ENCODE data around the gene DUSP1. TPM values are rescaled to one million over a fixed set of nuclear protein-coding genes. Genes with fewer than 3 reads are reported as not detected.
A peak's percentile ranks its signal among the peaks of the same experiment; 100 is the strongest.

The DUSP1 gene
- total and polyA plus RNA-seq, 2 of the 13 experiments (the other 11 are each of a cell fraction or from before 2014, with no cell fraction given) = 27.1 to 55.5 TPM

DNA sequence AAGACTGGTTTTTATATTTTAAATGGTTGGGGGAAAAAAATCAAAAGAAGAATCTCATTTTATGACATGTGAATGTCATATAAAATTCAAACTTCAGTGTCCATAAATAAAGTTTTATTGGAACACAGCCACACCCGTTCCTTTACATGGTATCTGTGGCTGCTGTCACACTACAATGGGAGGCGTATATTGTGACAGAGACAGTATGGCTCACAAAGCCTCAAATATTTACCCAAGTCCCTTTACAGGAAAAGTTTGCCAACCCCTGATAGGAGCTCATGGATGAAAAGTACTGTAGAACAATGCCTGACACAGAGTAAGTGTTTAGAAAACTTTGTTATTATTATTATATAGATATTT, 5.2 kb upstream of the DUSP1 start (continued):
- TF ChIP-seq ZNF678 (CRISPR knock-in tag; IDR thresholded peaks at IDR 0.05) (no peak), FOXO1 (CRISPR knock-in tag; IDR thresholded peaks at IDR 0.05) (peak; percentile 47; the same call in 1 of the 2 replicates), NCOA5 (CRISPR knock-in tag; IDR thresholded peaks at IDR 0.05) (no peak), ZNF546 (CRISPR knock-in tag; conservative IDR thresholded peaks at IDR 0.05) (no peak), THAP11 (CRISPR knock-in tag; IDR thresholded peaks at IDR 0.05) (peak; percentile 49; the same call in 1 of the 2 replicates), MED1 (CRISPR knock-in tag; IDR thresholded peaks at IDR 0.05) (peak; percentile 63; the same call in 1 of the 2 replicates), SOX13 (IDR thresholded peaks at IDR 0.05) (peak; percentile 93), SOX13 (CRISPR knock-in tag; conservative IDR thresholded peaks at IDR 0.05 in 1 of 2, IDR thresholded peaks at IDR 0.05 in 1 of 2) (peak in 1 of 2 experiments; percentile 99; a peak in 2 of 4 replicates), NR2F6 (IDR thresholded peaks at IDR 0.05) (peak; percentile 37; the same call in 1 of the 2 replicates), NR2F6 (CRISPR knock-in tag; IDR thresholded peaks at IDR 0.05) (no peak; the same call in 1 of the 2 replicates), LCORL (IDR thresholded peaks at IDR 0.05) (no peak), LCORL (CRISPR knock-in tag; IDR thresholded peaks at IDR 0.05) (0 out of 2 replicates have a peak, but pooled peaks have one; percentile 9), NCOA1 (CRISPR knock-in tag; IDR thresholded peaks at IDR 0.05) (no peak), MEIS2 (CRISPR knock-in tag; IDR thresholded peaks at IDR 0.05) (0 out of 2 replicates have a peak, but pooled peaks have one; percentile 41), ZNF7 (CRISPR knock-in tag; IDR thresholded peaks at IDR 0.05) (no peak), FOXA1 (IDR thresholded peaks at IDR 0.05) (no peak), FOXA1 (CRISPR knock-in tag; IDR thresholded peaks at IDR 0.05) (peak; percentile 54), FOSL2 (CRISPR knock-in tag; IDR thresholded peaks at IDR 0.05) (peak; percentile 85), ZNF850 (CRISPR knock-in tag; conservative IDR thresholded peaks at IDR 0.05) (no peak), BORCS8-MEF2B (CRISPR knock-in tag; IDR thresholded peaks at IDR 0.05) (no peak), SOX6 (IDR thresholded peaks at IDR 0.05) (no peak), SOX6 (CRISPR knock-in tag; IDR thresholded peaks at IDR 0.05) (peak; percentile 96), DPF2 (CRISPR knock-in tag; IDR thresholded peaks at IDR 0.05; ENCODE audit: borderline replicate concordance, low read depth) (peak; percentile 35; the same call in 1 of the 2 replicates), SAP130 (CRISPR knock-in tag; IDR thresholded peaks at IDR 0.05; ENCODE audit: low read depth) (peak; percentile 84)
- TF ChIP-seq, protein P1, sequence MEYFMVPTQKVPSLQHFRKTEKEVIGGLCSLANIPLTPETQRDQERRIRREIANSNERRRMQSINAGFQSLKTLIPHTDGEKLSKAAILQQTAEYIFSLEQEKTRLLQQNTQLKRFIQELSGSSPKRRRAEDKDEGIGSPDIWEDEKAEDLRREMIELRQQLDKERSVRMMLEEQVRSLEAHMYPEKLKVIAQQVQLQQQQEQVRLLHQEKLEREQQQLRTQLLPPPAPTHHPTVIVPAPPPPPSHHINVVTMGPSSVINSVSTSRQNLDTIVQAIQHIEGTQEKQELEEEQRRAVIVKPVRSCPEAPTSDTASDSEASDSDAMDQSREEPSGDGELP (IDR thresholded peaks at IDR 0.05; ENCODE audit: borderline replicate concordance, low read depth) = peak; percentile 19; the same call in 1 of the 2 replicates
- TF ChIP-seq, protein P2, sequence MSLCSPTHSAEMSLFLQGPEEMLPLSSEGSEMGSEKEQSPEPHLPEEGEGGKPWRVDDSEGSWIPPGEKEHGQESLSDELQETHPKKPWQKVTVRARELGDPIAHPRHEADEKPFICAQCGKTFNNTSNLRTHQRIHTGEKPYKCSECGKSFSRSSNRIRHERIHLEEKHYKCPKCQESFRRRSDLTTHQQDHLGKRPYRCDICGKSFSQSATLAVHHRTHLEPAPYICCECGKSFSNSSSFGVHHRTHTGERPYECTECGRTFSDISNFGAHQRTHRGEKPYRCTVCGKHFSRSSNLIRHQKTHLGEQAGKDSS (CRISPR knock-in tag; IDR thresholded peaks at IDR 0.05; ENCODE audit: borderline replicate concordance, low read depth) = 0 out of 2 replicates have a peak, but pooled peaks have one; percentile 38
- TF ChIP-seq, protein P3, sequence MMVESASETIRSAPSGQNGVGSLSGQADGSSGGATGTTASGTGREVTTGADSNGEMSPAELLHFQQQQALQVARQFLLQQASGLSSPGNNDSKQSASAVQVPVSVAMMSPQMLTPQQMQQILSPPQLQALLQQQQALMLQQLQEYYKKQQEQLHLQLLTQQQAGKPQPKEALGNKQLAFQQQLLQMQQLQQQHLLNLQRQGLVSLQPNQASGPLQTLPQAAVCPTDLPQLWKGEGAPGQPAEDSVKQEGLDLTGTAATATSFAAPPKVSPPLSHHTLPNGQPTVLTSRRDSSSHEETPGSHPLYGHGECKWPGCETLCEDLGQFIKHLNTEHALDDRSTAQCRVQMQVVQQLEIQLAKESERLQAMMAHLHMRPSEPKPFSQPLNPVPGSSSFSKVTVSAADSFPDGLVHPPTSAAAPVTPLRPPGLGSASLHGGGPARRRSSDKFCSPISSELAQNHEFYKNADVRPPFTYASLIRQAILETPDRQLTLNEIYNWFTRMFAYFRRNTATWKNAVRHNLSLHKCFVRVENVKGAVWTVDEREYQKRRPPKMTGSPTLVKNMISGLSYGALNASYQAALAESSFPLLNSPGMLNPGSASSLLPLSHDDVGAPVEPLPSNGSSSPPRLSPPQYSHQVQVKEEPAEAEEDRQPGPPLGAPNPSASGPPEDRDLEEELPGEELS (CRISPR knock-in tag; IDR thresholded peaks at IDR 0.05) = peak; percentile 38; the same call in 1 of the 2 replicates
- TF ChIP-seq, protein P4, sequence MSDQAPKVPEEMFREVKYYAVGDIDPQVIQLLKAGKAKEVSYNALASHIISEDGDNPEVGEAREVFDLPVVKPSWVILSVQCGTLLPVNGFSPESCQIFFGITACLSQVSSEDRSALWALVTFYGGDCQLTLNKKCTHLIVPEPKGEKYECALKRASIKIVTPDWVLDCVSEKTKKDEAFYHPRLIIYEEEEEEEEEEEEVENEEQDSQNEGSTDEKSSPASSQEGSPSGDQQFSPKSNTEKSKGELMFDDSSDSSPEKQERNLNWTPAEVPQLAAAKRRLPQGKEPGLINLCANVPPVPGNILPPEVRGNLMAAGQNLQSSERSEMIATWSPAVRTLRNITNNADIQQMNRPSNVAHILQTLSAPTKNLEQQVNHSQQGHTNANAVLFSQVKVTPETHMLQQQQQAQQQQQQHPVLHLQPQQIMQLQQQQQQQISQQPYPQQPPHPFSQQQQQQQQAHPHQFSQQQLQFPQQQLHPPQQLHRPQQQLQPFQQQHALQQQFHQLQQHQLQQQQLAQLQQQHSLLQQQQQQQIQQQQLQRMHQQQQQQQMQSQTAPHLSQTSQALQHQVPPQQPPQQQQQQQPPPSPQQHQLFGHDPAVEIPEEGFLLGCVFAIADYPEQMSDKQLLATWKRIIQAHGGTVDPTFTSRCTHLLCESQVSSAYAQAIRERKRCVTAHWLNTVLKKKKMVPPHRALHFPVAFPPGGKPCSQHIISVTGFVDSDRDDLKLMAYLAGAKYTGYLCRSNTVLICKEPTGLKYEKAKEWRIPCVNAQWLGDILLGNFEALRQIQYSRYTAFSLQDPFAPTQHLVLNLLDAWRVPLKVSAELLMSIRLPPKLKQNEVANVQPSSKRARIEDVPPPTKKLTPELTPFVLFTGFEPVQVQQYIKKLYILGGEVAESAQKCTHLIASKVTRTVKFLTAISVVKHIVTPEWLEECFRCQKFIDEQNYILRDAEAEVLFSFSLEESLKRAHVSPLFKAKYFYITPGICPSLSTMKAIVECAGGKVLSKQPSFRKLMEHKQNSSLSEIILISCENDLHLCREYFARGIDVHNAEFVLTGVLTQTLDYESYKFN (CRISPR knock-in tag; conservative IDR thresholded peaks at IDR 0.05) = peak; percentile 53; the same call in 1 of the 2 replicates
